Measurements from ENCODE around the gene FBP1. TPM values are rescaled to one million over a fixed set of nuclear protein-coding genes. Genes with fewer than 3 reads are reported as not detected.
A peak's percentile ranks its signal among the peaks of the same experiment; 100 is the strongest.

The FBP1 gene
- total RNA-seq, 1 donor from 2014 or later: not detected

DNA sequence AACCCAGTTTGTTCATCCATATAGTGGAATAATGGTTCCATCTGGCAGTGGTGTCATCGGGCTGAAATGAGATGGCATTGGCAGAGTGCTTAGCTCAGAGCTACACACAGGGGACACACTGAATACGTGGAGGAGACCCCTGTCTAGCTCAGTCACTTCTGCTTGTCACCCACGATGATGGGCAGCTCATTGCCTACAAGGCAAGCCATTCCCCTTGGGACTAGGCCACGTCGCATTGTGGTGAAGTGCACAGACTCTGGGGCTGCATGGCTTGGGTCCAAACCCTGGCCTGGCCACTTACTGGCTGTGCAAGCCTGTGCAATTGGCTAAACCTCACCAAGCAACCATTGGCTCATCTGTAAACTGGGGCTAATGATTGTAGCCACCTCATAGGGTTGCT, 3.2 kb upstream of the FBP1 start:
- Mint-ChIP-seq H3K4me1 (ENCODE audit: unreplicated experiment) (peaks cover 10% of the 10 kb centered on the region), H3K4me3 (ENCODE audit: unreplicated experiment) (no peak overlapping the region), H3K27ac (ENCODE audit: unreplicated experiment) (no peak overlapping the region), H3K36me3 (ENCODE audit: unreplicated experiment) (no peaks in the 10 kb centered on the region), H3K9me3 (ENCODE audit: unreplicated experiment) (no peaks in the 10 kb centered on the region), H3K27me3 (ENCODE audit: unreplicated experiment) (peaks cover 14% of the 10 kb centered on the region)
- TF ChIP-seq, protein P1, sequence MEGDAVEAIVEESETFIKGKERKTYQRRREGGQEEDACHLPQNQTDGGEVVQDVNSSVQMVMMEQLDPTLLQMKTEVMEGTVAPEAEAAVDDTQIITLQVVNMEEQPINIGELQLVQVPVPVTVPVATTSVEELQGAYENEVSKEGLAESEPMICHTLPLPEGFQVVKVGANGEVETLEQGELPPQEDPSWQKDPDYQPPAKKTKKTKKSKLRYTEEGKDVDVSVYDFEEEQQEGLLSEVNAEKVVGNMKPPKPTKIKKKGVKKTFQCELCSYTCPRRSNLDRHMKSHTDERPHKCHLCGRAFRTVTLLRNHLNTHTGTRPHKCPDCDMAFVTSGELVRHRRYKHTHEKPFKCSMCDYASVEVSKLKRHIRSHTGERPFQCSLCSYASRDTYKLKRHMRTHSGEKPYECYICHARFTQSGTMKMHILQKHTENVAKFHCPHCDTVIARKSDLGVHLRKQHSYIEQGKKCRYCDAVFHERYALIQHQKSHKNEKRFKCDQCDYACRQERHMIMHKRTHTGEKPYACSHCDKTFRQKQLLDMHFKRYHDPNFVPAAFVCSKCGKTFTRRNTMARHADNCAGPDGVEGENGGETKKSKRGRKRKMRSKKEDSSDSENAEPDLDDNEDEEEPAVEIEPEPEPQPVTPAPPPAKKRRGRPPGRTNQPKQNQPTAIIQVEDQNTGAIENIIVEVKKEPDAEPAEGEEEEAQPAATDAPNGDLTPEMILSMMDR (IDR thresholded peaks at IDR 0.05): no peak
- DNase-seq (ENCODE audit: extremely low spot score, unreplicated experiment): no peak

DNA sequence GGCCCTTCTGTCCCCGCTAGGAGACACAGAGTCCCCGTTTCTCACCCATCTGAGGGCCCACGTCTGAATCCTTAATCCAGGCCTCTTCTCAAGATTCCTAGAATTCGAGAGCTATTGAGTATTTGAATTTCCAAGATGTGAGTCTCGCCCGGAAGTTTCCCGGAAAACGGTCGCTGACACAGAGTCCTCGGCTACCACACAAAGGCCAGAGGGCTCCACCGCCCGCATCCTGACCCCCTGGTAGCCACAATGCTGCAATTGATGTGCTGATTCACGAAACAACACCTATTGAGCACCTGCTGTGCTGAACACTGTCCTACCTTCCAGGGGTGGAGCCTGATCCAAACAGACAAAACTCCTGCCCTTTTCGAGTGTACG, 670 bp upstream of the FBP1 start:
- H3K27me3 Mint-ChIP-seq (ENCODE audit: unreplicated experiment): peaks cover 30% of the 10 kb centered on the region
- no peaks in the 10 kb centered on the region for H3K36me3 Mint-ChIP-seq (ENCODE audit: unreplicated experiment)

DNA sequence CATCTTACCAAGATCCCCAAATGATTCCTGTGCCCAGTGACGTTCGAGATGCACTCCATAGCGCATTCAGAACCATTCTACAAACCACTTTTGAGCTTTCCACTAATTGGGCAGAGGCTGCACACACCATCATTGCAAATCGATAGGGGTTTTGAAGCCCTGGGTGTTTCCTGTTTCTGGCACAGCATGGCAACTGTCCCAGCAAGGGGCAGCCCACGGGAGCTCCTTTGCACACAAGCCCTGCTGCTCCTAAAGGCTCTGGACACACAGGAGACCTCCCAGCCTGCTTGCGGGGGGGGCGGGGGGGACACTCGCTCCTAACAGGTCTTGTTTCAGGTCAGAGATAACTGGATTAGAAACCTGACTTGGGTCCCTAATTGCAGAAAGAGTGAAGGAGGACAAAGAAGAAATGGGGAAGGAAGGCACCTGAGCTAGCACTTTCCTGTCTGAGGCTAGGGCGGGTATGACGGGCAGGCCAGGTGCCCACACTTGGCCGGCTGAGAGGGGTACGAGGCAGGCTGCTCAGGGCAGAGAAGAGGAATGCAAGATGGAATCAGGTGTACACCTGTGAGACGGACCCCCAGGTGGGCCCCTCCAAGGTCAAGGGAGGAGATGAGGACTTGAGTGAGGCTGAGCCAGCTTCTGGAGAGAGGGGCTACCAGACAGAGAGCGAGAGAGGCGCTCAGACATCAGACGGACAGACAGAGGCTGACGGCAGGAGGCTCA, 820 bp downstream of the FBP1 start:
- H3K27ac Mint-ChIP-seq (ENCODE audit: unreplicated experiment): no peak overlapping the region
- H3K36me3 Mint-ChIP-seq (ENCODE audit: unreplicated experiment): no peaks in the 10 kb centered on the region
- TF ChIP-seq, protein P1 (IDR thresholded peaks at IDR 0.05): no peak
- H3K4me3 Mint-ChIP-seq (ENCODE audit: unreplicated experiment): peak overlapping the region; percentile 77
- no peaks in the 10 kb centered on the region for H3K9me3 Mint-ChIP-seq (ENCODE audit: unreplicated experiment)
- peaks cover 10% of the 10 kb centered on the region for H3K4me1 Mint-ChIP-seq (ENCODE audit: unreplicated experiment)
- H3K27me3 Mint-ChIP-seq (ENCODE audit: unreplicated experiment): peaks cover 30% of the 10 kb centered on the region
- no peak for DNase-seq (ENCODE audit: extremely low spot score, unreplicated experiment)

More for the DNA sequence above, 670 bp upstream of the FBP1 start:
- no peak overlapping the region for H3K27ac Mint-ChIP-seq (ENCODE audit: unreplicated experiment)
- DNase-seq (ENCODE audit: extremely low spot score, unreplicated experiment): no peak
- peak overlapping the region; percentile 77 for H3K4me3 Mint-ChIP-seq (ENCODE audit: unreplicated experiment)
- H3K9me3 Mint-ChIP-seq (ENCODE audit: unreplicated experiment): no peaks in the 10 kb centered on the region
- H3K4me1 Mint-ChIP-seq (ENCODE audit: unreplicated experiment): peaks cover 10% of the 10 kb centered on the region
- TF ChIP-seq, protein P1 (IDR thresholded peaks at IDR 0.05): no peak

DNA sequence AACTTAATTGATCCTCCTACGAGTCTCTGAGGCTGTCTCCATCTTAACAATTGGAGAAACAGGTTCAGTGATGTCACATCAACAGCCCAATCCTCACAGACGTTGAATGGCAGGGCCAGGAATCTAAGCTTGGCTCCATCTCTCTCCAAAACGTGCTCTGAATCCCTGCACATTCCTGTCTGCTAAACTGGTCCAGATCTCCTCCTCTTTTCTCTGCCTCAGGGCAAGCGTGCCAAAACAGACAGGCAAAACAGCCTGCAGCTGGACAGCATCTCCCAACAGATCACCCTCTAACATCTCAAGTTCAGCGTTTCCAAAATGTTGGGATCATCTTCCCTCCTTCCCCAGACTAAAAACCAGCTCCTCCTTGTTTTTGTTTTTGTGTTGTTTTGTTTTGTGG, 6.6 kb downstream of the FBP1 start:
- H3K4me1 Mint-ChIP-seq (ENCODE audit: unreplicated experiment): peaks cover 9% of the 10 kb centered on the region
- H3K27ac Mint-ChIP-seq (ENCODE audit: unreplicated experiment): no peak overlapping the region
- no peaks in the 10 kb centered on the region for H3K36me3 Mint-ChIP-seq (ENCODE audit: unreplicated experiment)
- H3K9me3 Mint-ChIP-seq (ENCODE audit: unreplicated experiment): no peaks in the 10 kb centered on the region
- no peak for DNase-seq (ENCODE audit: extremely low spot score, unreplicated experiment)
- no peak overlapping the region for H3K4me3 Mint-ChIP-seq (ENCODE audit: unreplicated experiment)
- TF ChIP-seq, protein P1 (IDR thresholded peaks at IDR 0.05): no peak
- peaks cover 43% of the 10 kb centered on the region for H3K27me3 Mint-ChIP-seq (ENCODE audit: unreplicated experiment)

DNA sequence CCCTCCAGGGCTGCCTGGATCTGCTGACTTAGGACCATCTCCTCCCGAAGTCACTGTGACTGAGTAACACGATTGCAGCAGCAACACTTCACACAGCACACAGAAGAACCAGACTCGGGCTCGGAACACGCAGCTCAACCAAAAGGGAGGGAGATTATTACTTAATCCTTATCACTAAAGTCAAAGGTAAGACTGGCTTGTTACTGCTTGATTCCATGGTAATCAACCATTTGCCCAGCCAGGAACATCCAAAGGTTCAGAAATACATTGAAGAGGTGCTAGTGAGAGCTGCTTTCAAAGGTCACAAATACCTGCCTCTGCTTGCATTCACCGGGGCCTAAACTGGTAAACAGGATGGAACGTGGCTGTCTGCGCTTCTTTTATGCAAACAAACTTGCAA, 7.7 kb downstream of the FBP1 start:
- H3K27me3 Mint-ChIP-seq (ENCODE audit: unreplicated experiment): peaks cover 36% of the 10 kb centered on the region
- no peak for DNase-seq (ENCODE audit: extremely low spot score, unreplicated experiment)
- peaks cover 9% of the 10 kb centered on the region for H3K4me1 Mint-ChIP-seq (ENCODE audit: unreplicated experiment)
- no peaks in the 10 kb centered on the region for H3K36me3 Mint-ChIP-seq (ENCODE audit: unreplicated experiment)
- no peaks in the 10 kb centered on the region for H3K9me3 Mint-ChIP-seq (ENCODE audit: unreplicated experiment)
- TF ChIP-seq, protein P1 (IDR thresholded peaks at IDR 0.05): no peak
- H3K4me3 Mint-ChIP-seq (ENCODE audit: unreplicated experiment): no peak overlapping the region
- no peak overlapping the region for H3K27ac Mint-ChIP-seq (ENCODE audit: unreplicated experiment)
